ENCODE measurements around the gene UBE2G1.

- TF ChIP-seq, protein P1, sequence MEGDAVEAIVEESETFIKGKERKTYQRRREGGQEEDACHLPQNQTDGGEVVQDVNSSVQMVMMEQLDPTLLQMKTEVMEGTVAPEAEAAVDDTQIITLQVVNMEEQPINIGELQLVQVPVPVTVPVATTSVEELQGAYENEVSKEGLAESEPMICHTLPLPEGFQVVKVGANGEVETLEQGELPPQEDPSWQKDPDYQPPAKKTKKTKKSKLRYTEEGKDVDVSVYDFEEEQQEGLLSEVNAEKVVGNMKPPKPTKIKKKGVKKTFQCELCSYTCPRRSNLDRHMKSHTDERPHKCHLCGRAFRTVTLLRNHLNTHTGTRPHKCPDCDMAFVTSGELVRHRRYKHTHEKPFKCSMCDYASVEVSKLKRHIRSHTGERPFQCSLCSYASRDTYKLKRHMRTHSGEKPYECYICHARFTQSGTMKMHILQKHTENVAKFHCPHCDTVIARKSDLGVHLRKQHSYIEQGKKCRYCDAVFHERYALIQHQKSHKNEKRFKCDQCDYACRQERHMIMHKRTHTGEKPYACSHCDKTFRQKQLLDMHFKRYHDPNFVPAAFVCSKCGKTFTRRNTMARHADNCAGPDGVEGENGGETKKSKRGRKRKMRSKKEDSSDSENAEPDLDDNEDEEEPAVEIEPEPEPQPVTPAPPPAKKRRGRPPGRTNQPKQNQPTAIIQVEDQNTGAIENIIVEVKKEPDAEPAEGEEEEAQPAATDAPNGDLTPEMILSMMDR (IDR thresholded peaks at IDR 0.05), result no peak
- TF ChIP-seq POLR2A (IDR thresholded peaks at IDR 0.05), result no peak
These were observed 109.5 kb downstream of the UBE2G1 start for GRCh38 chr17:4256952-4257351.
